CD1c-positive myeloid dendritic cell (primary cell): Measurements from ENCODE around the gene ADIPOR1.
"Not testable (repeated sequence)": the region's sequence is repeated elsewhere in the genome, so short reads cannot be mapped to it uniquely, and the experiment has no call there.

Experiments
- DNase-seq: peaks from one replicate; pipeline ENCODE4 v3.0.0-alpha.2; 2016; ENCODE audit errors: extremely low spot score

The ADIPOR1 gene

GRCh38 chr1:202957733-202958543 is at the start of gene ADIPOR1:
Gene ADIPOR1 (minus strand): TSS chr1:202958312. CDS start chr1:202951070, 7,242 bp downstream.
- peak; percentile 94 for DNase-seq

- peak; percentile 98 for DNase-seq
Observed at GRCh38 chr1:203006948-203007871, 49.1 kb upstream of the ADIPOR1 start, which contains the start of gene TMEM183A. Gene TMEM183A (plus strand): TSS chr1:203007374. CDS start chr1:203007466, 92 bp downstream.

GRCh38 chr1:203005395-203006142 is 47.5 kb upstream of the ADIPOR1 start:
- DNase-seq = peak; percentile 39

GRCh38 chr1:203002951-203003350 is 44.8 kb upstream of the ADIPOR1 start:
- DNase-seq = no peak

GRCh38 chr1:203001986-203002385 is 43.9 kb upstream of the ADIPOR1 start:
- DNase-seq = no peak

DNA sequence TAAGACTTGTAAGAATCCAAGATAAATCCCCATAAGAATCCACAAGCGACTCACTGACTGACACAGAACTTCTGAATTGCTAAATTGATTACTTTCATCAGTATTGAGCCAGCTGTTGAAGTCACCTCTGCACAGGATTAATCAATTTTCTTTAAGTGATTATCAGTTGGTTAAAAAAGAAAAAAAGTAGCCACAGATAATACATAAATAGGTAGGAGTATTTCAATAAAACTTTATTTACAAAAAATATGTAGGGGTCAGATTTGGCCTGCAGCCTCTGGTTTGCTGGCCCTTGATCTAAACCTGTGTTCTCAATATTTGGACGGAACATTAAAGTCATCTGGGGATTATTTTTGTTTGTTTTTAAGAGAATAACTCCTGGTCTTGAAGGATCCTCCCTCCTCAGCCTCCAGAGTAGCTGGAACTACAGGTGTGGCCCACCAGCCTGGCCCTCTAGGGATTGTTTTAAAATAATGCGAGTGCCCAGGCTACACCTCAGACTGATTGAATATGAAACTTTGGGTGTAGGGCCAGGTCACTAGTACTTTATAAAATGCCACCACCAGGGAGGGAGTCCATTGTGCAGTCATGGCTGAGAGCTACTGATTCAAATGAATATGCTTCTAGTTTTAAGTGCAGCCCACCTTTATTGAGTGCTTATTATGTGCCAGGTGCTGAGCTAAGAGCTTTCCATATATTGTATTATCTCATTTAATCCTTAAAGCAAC is 42.3 kb upstream of the ADIPOR1 start:
- DNase-seq = no peak

DNA sequence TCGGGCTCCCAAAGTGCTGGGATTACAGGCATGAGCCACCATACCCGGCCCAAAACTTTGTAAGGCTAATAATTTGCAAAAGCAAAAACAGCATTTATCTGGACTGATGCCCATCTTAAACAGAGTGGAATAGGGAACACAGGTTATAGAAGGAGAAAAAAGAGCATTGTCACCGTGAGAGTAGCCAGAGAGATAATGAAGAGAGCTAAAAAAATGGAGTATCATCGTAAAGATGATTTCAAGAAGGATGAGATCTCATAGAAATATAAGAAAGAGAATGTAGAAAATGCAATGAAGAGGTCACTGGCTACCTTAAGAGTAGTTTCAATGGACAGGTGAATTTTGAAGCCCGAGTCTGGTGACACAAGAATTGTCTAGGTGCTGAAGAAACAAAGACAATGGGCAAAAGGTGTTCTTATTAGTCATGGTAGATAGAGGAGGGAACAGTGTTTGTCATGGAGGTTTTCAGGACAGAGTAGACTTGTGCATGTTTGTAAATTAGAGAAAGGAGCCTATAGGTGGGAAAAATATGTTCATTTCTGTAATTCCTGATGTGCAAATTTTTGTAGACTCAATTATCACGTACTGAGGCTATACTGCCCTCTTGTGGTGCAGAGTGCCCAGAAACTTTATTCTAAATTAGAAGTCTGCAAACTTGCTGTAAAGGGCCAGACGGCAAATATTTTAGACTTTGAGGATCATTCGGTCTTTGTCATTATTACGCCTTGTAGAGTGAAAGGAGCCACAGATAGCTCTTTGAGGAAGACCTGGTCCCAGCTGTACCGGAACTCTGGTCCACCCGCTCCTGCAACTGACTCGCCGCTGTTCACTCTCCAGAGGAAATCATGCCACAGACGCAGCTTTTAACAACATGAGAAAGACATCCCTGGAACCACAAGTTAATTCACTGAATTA is 41.0 kb upstream of the ADIPOR1 start:
- DNase-seq = peak; percentile 83

- DNase-seq = no peak
Observed at GRCh38 chr1:202994756-202995155, 36.6 kb upstream of the ADIPOR1 start.

- no peak for DNase-seq
Observed at GRCh38 chr1:202991112-202991511, 33.0 kb upstream of the ADIPOR1 start.

GRCh38 chr1:202989879-202990278 is 31.8 kb upstream of the ADIPOR1 start:
- peak; percentile 54 for DNase-seq

- peak; percentile 22 for DNase-seq
Observed at GRCh38 chr1:202987922-202988583, 29.9 kb upstream of the ADIPOR1 start.

DNA sequence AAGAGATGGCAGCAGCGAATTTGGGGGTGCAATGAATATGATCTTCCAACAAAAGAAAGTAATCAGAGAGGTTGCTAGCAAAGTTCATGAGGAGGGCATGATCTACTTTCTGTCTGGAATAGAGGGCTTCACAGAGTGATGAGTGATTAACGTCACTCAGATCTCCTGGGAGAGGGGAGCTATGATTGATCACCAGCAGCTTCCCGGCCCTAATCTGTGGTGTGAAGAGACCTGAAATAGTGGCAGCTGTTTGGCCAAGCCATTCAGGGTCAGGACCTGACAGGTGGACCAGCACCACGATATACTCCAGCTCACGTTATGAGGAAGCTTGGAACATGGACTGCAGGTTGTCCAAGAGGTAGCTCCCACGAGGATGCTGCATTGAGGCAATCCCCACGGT is 29.1 kb upstream of the ADIPOR1 start:
- DNase-seq = no peak

DNA sequence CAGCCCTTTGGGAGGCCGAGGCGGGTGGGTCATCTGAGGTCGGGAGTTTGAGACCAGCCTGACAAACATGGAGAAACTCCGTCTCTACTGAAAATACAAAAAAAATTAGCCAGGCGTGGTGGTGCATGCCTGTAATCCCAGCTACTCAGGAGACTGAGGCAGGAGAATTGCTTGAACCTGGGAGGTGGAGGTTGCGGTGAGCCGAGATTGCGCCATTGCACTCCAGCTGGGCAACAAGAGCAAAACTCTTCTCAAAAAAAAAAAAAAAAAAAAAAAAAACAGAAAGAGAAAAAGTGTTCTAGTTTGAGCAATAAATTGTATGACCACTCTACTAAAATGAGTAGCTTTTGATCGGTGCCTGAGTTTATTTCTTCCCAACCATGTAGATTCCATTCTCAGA is 28.0 kb upstream of the ADIPOR1 start:
- DNase-seq = not testable (repeated sequence)

GRCh38 chr1:202982715-202983430 is 24.8 kb upstream of the ADIPOR1 start:
- DNase-seq = peak; percentile 61

DNA sequence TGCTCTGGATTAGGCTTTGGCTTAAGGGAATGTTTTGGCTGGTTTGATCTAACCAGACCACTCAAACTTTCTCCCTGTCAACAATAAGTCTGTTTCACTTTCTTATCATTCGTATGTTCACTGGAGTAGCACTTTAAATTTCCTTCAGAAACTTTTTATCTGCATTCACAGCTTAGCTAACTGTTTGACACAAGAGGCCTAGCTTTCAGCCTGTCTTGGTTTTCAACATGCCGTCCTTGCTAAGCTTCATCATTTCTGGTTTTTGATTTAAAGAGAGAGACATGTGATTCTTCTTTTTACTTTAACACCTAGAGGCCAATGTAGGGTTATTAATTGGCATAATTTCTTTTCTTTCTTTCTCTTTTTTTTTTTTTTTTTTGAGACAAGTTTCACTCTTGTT is 23.8 kb upstream of the ADIPOR1 start:
- DNase-seq = no peak

DNA sequence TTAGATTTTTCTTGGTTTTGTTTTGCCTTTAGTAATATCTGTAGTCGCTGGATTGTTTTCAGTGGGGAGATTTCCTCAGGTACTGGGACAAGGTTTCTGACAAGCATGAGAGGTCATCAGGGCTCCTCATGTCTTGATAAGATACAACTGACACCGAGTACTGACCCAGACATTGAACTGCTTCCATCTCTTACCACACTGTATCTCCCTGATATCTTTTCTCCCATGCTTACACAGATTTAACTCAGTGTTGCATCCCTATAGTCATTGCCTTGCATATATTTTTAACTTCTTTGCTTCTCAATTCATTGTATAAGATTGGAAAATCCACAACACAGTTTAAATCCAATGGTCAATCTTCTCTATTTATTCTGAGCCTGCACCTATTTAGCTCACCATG is 21.3 kb upstream of the ADIPOR1 start:
- no peak for DNase-seq

GRCh38 chr1:202976633-202977032 is 18.5 kb upstream of the ADIPOR1 start:
- DNase-seq = peak; percentile 50

GRCh38 chr1:202974856-202975255 is 16.7 kb upstream of the ADIPOR1 start:
- DNase-seq = no peak

DNA sequence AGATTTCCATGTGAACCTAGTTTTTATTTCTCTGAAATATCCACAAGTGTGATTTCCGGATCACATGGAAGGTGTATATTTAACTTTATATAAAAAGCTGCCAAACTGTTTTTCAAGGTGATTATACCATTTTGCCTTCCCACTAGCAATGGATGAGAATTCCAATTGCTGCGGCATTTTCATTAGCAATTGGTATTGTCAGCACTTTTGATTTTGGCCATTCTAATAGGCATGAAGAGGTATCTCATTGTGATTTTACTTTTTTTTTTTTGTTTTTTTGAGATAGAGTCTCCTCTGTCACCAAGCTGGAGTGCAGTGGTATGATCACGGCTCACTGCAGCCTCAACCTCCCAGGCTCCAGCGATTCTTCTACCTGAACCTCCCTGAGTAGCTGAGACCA is 13.9 kb upstream of the ADIPOR1 start:
- no peak for DNase-seq
